DMS153 treated with DMSO at 0.1 percent for 48 hours (cell line): ENCODE results near the gene HYDIN.
"Not testable (repeated sequence)": the region's sequence is repeated elsewhere in the genome, so short reads cannot be mapped to it uniquely, and the experiment has no call there.

ENCODE experiments used
- DNase-seq: peaks from one replicate; lab custom pipeline; 2025; ENCODE audit not compliant: unreplicated experiment; lab: John Stamatoyannopoulos, UW

The HYDIN gene

DNA sequence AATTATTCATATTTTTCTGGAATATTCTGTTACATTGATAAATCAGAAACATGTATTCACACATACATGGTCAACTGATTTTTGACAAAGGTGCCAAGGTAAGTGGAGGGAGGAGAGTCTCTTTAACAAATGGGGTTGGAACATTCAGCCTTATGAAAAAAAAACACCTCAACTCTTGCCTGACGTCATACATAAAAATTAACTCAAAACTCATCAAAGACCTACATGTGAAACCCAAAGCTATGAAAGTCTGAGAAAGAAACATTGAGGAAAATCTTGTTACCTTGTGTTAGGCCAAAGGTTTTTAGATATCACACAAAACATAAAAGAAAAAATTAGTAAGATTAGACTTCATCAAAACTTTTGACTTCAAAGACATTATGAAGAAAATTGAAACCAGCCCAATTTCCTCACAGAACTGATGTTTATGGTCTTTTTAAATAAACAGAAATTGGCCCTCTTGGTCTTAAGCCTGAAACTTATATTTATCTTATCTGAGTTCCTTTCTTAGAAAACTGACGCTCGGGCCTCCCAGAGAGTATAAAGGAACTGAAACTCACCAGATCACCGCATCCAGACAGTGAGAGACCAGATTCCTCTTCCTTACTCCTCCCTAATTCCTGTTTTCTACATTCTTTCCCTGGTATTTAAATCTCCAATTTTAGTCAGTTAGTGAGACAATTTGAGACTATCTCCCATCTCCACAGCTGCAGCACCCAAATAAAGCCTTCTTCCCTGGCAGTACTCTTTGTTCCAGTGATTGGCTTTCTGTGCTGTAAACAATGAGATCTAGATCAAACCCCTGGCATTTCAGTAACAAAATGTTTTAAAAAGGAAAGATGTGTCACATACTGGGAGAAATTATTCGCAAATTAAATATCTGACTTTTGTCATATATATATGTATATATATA lies 4.0 kb downstream of the HYDIN start:
- DNase-seq = no peak

DNA sequence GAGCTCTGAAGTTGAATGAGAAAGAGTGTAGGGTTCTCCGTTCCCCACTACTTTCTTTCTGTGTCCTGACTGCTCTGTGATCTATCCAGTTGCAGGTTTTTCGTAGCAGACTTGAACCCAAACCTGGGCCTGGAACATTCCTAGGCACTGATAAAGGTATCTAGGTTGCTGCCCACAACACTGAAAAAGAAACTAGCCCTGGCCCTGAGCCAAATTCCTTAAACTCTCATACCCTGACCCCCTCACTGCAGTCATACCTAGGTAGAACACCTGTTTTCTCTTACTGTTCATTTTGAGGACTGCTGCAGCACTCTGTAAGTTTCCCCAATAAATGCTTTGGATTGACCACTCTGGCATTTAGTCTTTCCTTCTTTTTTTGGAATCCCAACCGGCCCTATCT lies 5.4 kb downstream of the HYDIN start:
- DNase-seq = no peak

DNA sequence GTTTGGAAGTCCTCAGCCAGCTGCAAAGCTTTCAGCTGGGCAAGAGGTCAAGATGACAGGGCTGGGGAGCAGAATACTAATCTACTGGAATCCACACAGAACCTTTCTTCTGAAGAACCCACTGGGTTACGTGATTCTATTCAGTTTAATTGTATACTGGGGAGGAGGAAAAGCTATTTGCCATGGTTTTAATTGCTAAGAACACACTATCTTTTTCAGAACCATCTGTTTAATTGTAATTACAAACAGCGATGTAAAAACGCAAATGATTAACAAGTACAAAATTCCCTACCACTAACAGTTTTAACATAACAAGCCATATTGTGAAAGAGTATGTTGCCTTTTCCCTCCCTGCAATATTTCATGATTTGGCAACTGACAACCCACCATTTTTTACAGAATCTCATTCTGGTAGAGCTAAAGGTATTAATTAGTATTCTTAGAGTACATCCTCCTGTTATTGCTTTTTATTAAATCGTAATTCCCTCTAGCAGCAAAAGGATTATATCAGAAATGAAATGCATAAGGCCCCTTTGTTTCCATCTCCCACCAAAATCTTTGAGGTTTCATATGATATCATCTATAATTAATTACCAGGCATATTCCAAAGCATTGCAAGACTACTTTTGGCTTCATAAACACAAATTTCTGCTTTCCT lies 12.1 kb downstream of the HYDIN start:
- no peak for DNase-seq

DNA sequence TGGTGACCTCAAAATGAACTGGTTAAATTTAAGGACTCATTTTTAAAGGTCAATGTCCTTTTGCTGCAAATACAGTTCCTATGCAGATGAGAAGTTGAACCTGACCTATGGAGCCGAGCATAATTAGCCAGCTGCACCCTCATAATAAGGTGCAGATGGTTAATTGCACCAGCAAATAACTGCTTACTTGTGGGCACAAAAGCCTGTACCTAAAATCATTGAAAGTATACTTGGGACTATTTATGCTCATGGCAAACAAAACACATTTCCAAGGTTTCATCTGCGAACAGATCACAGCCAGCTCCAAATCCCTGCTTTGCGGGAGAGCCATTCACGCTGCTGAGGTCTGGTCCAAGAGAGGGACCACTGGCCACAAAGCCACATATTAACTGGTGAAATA lies 13.0 kb downstream of the HYDIN start:
- DNase-seq = no peak

DNA sequence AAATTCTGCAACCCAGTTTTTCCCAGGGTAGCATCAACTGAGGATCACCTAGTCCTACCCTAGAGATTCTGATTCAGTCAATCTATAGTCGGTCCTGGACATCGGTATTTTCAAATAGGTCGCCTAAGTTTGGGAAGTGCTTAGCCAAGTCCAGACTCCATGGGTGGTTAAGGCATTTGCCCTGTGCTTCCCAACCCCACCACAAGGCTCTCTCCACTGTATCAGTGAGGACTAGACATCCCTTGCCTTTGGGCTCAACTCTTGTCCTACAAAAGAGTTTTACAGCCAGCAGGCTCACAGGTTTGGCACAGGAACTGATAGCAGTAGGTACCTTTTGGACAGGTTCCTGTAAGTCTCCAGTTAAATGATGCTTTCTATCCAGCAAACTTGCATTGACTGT lies 13.8 kb downstream of the HYDIN start:
- no peak for DNase-seq

DNA sequence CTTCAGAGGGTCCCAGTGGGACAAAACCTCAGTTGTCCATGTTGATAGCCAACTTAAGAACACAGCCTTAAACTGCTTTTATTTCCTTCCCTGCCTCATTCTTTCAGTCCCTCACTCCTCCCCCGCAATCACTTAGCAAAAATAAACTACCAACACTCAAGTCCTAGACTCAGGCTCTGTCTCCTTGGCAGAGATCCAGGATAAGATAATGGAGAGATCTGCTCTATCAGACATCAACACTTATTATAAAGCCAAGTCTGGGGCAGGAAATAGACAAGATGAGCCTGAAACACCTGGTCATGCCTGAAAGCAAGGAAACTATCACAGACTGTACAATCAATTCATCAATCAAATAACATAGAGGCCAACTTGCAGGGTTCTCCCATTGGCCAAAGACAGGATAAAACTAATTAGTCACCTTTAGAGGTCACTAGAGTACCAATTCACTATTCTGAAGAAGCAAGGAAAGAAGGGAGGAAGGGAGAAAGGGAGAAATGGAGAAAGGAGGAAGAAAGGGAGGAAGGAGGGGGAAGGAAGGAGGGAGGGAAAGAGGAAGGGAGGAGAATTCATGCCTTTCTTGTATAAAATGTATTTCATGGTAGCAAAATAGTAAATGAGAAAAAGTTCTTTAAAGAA lies 15.7 kb downstream of the HYDIN start:
- peak; percentile 9 for DNase-seq

DNA sequence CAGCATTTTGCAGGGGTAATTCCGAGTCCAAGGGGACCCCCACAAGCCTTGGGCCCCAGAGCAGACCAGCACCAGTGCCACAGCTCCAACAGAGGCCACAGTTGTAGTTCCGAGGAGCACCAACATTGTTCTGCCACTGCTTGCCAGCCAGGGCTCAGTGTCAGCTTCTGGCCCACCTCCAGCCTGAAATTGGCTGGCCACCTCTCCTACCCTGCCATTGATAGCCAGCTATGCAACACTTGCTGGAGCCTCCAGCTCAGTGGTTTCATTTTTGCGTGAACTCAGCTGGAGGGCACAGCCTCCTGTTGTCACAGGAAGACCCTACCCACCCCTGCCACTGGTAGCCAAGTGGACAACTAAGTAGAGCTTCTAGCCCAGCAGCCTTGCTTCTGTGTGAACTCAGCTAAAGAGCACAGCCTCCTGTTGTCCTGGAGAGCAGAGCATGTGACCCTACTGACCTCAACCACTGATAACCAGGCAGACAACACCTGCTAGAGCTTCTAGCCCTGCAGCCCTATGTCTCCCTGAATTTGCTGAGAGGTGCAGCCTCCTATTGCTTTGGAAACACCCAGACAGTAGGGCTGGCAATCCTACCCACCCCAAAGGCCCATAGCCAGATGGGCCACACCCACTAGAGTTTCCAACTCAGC lies 24.9 kb downstream of the HYDIN start:
- no peak for DNase-seq

DNA sequence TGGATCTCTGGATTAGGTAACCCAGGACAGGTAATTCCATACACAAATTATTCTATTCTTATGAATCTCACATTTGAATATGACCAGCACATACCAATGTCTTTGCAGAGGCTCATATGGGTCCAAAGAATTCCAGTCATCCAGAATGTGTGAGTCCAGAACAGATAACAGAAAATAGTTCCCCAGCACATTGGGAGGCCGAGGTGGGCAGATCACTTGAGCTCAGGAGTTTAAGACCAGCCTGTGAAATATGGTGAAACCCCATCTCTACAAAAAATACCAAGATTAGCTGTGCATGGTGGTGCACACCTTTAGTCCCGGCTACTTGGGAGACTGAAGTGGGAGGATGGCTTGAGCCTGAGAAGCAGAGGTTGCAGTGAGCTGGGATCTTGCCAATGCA lies 26.9 kb downstream of the HYDIN start:
- DNase-seq = no peak

DNA sequence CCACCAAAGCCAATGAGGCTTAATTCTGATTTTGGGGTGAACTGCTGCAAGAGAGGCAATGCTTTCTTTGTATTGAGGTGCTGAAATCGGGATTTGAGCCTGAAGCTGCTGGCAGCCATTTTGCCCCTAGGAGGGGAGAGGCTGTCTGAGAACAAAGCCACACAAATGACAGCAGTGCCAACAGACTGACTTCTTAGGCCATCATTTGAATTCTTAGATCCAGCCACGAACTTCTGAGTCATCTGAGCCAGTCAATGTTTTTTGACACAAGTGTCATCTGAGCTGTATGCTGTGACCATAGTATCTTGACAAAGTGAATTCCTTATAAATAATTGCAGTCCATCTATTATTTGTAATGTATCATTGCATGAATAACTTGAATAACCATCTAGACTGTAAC lies 29.0 kb downstream of the HYDIN start:
- DNase-seq = no peak

DNA sequence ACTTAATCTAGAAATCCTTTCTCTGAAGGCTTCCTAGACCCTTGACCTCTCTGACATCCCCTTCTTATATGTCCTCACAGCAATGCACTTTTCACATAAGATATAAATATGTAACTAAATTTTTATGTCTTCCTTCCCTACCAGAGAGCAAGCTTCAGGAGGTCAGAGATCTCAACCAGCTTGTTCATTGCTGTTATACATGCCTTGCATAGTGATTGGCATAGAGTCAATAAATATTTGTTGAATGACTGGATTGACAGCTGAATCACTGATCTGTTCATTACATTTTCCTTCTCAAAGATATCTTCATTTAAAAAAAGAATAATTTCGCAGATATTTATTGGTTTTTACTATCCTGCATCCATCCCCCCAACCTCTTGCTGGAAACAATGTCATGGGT lies 29.5 kb downstream of the HYDIN start:
- DNase-seq = no peak

DNA sequence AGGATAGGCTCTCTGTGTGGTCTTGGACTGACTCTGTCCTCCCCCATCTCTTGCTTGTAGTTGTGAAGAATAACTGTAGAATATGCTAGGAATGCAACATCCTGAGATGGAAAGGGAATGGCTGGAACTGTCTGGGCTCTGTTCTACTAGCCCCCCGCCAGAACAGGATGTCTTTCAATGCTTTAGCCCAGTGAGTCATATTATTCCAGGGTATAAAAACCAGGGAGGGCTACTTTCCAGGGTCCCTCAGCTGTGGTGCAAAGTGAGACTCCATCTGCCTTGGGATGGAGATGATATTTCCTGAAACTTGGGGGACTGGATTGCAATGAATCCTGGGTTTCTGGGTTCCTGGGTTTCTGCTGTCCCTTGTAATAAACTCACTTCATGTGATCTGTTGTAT lies 32.1 kb downstream of the HYDIN start:
- no peak for DNase-seq

DNA sequence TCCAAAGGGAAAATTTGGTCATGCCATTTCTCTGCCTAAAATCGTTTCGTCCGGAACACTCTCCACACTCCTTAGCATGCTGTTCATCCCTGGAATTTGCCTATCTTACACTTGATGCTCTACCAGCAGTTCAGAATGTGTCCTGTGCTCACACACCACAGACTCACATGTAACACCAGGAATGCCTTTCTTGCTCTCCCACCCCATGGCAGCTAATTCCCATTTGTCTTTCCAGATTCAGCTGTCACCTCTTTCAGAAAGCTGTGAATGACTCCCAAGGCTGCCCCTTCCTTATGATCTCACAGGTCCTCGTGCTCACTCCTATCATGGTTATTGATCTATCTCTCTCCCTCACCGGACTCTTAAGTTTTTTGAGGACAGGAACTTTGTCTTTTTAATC lies 38.1 kb downstream of the HYDIN start:
- no peak for DNase-seq

DNA sequence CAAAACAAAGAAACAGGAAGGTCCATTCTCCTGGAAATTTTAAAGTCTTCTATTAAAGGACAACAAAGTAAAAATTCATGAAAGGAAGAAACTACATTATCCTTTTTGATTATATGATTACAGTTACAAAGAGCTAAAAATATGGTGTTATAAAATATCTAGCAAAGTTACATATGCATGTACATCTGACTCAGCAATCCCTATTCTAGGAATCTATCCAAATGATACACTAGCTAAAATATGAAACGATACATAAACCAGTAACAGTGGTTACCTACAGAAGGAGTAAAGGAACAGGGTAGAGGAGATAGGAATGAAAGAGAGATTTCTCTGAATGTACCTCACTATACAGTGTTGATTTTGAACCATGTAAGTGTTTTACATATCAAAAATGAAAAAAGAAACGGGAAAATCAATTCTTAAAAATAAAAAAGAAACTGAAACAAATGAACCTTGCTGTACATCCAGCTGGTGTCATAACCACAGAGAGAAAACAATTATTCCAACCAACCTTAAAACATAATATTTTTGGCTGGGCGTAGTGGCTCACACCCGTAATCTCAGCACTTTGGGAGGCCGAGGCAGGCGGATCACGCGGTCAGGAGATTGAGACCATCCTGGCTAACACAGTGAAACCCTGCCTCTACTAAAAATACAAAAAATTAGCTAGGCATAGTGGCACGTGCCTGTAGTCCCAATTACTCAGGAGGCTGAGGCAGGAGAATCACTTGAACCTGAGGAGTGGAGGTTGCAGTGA lies 41.4 kb downstream of the HYDIN start:
- DNase-seq = no peak

DNA sequence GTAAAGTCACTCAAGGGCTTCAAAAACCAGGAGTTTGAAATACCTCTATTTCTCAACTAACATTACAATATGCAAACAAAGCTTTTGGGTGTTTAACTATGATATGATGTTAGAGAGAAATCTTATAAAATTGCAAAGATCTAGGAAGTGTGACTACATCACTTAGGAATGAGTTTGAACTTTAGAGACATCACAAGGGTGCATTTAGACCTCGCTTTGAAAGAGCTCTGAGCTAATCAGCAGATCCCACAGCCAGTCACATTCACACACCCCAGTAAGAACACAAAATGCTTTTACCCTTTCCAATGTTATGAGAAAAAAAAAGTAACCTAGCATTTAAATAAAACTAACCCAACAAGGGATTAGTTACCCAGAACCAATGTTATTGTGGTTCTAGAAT lies 45.2 kb downstream of the HYDIN start:
- DNase-seq = no peak

DNA sequence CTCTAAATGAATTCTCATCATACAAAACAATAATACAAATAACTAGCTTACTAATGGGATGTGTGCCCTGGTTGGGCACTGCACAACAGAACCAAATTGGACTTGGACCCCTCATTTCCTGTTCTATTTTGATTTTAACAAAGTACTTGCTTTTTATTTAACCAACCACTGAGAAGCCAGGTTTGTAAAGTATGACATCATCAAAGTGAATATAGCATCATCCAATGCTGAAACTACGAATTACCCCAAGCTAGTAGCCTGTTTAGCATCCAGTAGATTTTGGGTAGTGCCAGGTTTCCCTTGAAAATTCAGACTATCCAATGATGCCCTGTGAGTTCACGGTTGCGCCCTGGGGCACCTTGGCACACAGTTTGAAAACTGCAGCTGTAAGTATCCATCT lies 51.0 kb downstream of the HYDIN start:
- no peak for DNase-seq

DNA sequence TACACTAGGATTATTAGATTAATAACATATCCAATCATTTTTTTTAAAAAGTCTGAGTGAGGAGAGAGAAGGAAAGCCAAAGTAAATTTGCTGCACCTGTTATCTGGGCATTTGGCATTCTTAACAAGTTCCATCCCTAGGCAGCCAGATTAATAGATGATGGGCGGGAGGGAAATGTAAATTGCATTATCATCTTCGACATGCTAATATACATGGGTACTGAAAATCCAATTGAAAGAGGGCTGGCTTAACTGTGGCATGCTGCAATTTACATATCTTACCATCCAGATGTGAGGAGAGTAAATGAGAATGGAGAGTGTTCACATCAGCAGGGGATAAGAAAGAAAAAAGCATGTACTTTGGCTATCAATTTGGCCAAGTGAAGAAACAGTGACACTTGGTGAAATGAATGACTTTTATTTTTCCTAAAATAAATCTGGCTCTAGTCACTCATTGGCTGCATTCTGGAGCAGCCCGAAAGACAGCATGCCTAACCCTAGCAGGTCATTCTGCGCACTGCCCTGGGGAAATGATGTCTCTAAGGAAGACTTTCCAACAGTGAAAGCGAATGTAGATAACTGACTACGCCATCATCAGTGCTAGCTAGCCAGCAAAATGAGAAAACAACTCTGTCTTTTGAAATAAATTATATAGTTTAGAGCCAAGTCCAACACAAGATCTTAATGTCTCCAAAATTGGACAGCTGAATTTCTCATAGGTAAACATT lies 57.9 kb downstream of the HYDIN start:
- no peak for DNase-seq

DNA sequence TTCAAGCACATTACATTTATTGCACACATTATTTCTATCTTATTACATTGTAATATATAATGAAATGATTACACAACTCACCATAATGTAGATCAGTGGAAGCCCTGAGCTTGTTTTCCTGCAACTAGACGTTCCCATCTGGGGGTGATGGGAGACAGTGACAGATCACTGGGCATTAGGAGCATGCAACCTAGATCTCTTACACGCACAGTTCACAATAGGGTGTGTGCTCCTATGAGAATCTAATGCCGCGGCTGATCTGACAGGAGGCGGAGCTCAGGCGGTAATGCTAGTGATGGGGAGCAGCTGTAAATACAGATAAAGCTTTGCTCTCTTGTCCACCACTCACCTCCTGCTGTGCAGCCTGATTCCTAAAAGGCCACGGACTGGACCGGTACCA lies 69.5 kb downstream of the HYDIN start:
- not testable (repeated sequence) for DNase-seq

DNA sequence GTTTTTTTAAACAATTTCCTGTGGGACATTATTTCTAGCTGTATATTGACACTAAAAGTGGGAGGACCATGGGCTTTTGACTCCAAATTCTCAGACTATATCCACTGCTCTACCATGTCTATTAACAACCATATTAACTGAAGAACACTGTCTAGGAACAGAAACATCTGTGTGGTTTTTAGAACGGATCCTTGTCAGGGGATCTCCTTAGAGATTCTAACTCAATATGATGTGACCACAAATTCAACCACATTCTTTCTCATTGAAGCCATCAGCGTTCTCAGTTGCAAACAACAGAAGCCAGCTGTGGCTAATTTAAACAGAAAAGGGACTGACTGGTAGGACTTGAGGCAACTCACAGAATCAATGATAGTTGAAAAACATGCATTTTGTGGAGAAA lies 73.2 kb downstream of the HYDIN start:
- DNase-seq = not testable (repeated sequence)

DNA sequence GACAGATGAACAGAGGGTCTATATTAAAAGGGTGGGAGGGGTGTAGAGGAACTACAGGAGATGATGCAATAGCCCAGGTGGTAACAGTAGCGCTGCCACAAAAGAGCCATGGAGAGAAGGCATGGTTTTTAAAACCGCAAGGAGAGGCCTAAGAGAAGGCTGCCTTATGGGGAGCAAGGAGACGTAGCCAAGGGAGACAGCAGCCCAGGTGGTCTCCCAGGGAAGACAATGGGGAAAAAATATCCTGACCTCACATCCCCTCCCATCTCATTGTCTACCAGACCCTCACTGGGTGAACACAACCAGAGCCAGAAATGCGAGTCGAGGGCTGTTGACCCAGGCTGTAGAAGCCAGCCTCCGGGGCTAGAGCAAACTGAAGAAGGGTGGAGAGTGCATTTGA lies 77.2 kb downstream of the HYDIN start:
- not testable (repeated sequence) for DNase-seq

DNA sequence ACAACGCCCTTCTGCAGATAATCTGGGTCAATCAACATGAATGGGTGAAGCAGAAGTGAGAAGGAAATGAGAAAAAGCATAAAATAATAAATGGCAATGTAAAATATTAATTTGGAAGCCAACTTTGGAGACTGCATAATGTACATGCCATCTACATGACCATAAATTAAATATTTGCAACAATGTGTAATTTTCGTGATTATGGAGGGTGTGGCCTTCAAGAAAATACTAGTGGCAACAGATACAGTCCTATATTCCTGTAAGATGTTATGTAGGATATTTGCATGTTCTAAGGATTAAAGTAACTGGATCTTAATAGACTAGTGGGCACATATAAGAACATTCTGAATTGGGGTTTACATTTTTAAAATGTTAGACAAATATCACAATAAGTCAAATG lies 78.9 kb downstream of the HYDIN start:
- not testable (repeated sequence) for DNase-seq
